Measurements from ENCODE around the gene RILP.
"Not testable (repeated sequence)": the region's sequence is repeated elsewhere in the genome, so short reads cannot be mapped to it uniquely, and the experiment has no call there.

DNA sequence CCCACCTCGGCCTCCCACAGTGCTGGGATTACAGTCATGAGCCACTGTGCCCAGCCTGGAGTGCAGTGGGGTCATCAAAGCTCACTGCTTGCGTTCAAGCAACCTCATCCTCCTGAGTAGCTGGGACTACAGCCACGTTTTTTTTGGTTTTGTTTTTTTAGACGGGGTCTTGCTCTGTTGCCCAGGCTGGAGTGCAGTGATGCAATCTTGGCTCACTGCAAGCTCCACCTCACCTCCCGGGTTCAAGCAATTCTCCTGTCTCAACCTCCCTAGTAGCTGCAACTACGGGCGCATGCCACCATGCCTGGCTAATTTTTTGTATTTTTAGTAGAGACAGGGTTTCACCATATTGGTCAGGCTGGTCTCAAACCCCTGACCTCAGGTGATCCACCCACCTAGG is 3.1 kb upstream of the RILP start:
- TF ChIP-seq OSR1 (CRISPR knock-in tag; IDR thresholded peaks at IDR 0.05); ZNF70 (CRISPR knock-in tag; IDR thresholded peaks at IDR 0.05); ARNTL (CRISPR knock-in tag; IDR thresholded peaks at IDR 0.05; ENCODE audit: borderline replicate concordance, low read depth); GLIS3 (CRISPR knock-in tag; IDR thresholded peaks at IDR 0.05); ZFP30 (CRISPR knock-in tag; IDR thresholded peaks at IDR 0.05); TOX (CRISPR knock-in tag; IDR thresholded peaks at IDR 0.05; ENCODE audit: borderline replicate concordance); ESRRG (CRISPR knock-in tag; IDR thresholded peaks at IDR 0.05); PPARA (CRISPR knock-in tag; IDR thresholded peaks at IDR 0.05; ENCODE audit: borderline replicate concordance); CSDC2 (CRISPR knock-in tag; IDR thresholded peaks at IDR 0.05); SNAI2 (CRISPR knock-in tag; IDR thresholded peaks at IDR 0.05): not testable (repeated sequence)
- TF ChIP-seq, protein P1, sequence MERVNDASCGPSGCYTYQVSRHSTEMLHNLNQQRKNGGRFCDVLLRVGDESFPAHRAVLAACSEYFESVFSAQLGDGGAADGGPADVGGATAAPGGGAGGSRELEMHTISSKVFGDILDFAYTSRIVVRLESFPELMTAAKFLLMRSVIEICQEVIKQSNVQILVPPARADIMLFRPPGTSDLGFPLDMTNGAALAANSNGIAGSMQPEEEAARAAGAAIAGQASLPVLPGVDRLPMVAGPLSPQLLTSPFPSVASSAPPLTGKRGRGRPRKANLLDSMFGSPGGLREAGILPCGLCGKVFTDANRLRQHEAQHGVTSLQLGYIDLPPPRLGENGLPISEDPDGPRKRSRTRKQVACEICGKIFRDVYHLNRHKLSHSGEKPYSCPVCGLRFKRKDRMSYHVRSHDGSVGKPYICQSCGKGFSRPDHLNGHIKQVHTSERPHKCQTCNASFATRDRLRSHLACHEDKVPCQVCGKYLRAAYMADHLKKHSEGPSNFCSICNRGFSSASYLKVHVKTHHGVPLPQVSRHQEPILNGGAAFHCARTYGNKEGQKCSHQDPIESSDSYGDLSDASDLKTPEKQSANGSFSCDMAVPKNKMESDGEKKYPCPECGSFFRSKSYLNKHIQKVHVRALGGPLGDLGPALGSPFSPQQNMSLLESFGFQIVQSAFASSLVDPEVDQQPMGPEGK (CRISPR knock-in tag; IDR thresholded peaks at IDR 0.05; ENCODE audit: borderline replicate concordance) = not testable (repeated sequence)
- TF ChIP-seq, protein P2, sequence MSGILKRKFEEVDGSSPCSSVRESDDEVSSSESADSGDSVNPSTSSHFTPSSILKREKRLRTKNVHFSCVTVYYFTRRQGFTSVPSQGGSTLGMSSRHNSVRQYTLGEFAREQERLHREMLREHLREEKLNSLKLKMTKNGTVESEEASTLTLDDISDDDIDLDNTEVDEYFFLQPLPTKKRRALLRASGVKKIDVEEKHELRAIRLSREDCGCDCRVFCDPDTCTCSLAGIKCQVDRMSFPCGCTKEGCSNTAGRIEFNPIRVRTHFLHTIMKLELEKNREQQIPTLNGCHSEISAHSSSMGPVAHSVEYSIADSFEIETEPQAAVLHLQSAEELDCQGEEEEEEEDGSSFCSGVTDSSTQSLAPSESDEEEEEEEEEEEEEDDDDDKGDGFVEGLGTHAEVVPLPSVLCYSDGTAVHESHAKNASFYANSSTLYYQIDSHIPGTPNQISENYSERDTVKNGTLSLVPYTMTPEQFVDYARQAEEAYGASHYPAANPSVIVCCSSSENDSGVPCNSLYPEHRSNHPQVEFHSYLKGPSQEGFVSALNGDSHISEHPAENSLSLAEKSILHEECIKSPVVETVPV (CRISPR knock-in tag; IDR thresholded peaks at IDR 0.05) = not testable (repeated sequence)
- TF ChIP-seq, protein P3, sequence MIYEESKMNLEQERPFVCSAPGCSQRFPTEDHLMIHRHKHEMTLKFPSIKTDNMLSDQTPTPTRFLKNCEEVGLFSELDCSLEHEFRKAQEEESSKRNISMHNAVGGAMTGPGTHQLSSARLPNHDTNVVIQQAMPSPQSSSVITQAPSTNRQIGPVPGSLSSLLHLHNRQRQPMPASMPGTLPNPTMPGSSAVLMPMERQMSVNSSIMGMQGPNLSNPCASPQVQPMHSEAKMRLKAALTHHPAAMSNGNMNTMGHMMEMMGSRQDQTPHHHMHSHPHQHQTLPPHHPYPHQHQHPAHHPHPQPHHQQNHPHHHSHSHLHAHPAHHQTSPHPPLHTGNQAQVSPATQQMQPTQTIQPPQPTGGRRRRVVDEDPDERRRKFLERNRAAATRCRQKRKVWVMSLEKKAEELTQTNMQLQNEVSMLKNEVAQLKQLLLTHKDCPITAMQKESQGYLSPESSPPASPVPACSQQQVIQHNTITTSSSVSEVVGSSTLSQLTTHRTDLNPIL (CRISPR knock-in tag; IDR thresholded peaks at IDR 0.05; ENCODE audit: low read depth) = not testable (repeated sequence)
- TF ChIP-seq, protein P4, sequence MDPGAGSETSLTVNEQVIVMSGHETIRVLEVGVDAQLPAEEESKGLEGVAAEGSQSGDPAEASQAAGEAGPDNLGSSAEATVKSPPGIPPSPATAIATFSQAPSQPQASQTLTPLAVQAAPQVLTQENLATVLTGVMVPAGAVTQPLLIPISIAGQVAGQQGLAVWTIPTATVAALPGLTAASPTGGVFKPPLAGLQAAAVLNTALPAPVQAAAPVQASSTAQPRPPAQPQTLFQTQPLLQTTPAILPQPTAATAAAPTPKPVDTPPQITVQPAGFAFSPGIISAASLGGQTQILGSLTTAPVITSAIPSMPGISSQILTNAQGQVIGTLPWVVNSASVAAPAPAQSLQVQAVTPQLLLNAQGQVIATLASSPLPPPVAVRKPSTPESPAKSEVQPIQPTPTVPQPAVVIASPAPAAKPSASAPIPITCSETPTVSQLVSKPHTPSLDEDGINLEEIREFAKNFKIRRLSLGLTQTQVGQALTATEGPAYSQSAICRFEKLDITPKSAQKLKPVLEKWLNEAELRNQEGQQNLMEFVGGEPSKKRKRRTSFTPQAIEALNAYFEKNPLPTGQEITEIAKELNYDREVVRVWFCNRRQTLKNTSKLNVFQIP (CRISPR knock-in tag; IDR thresholded peaks at IDR 0.05; ENCODE audit: borderline replicate concordance, low read depth) = not testable (repeated sequence)

Measured in SK-N-SH treated with all-trans-retinoic acid at 6 μM for 48 hours (cell line).